ENCODE results near the gene ZMIZ2.

ZMIZ2 gene

GRCh38 chr7:44796504-44797328, 48.1 kb downstream of the ZMIZ2 start, which contains the start of gene PPIA (continued):
- TF ChIP-seq SP2 (tag by site-specific recombination; IDR thresholded peaks at IDR 0.05) (peak; percentile 95), FEZF1 (tag by site-specific recombination; IDR thresholded peaks at IDR 0.05) (0 out of 2 replicates have a peak, but pooled peaks have one; percentile 22), ZNF133 (tag by site-specific recombination; IDR thresholded peaks at IDR 0.05) (no peak), CTCF (tag by site-specific recombination; IDR thresholded peaks at IDR 0.05) (no peak; the same call in 1 of the 2 replicates), IKZF3 (tag by site-specific recombination; IDR thresholded peaks at IDR 0.05) (no peak; the same call in 1 of the 2 replicates), ZNF114 (tag by site-specific recombination; IDR thresholded peaks at IDR 0.05) (no peak), PRDM4 (tag by site-specific recombination; IDR thresholded peaks at IDR 0.05) (no peak), ZNF132 (tag by site-specific recombination; IDR thresholded peaks at IDR 0.05; ENCODE audit: borderline replicate concordance) (no peak), ZNF19 (tag by site-specific recombination; IDR thresholded peaks at IDR 0.05; ENCODE audit: low read depth) (no peak), KLF16 (tag by site-specific recombination; IDR thresholded peaks at IDR 0.05) (0 out of 2 replicates have a peak, but pooled peaks have one; percentile 30), ZNF239 (tag by site-specific recombination; IDR thresholded peaks at IDR 0.05) (no peak; the same call in 1 of the 2 replicates), ZNF521 (tag by site-specific recombination; IDR thresholded peaks at IDR 0.05) (no peak), ZBTB1 (tag by site-specific recombination; IDR thresholded peaks at IDR 0.05) (no peak), OVOL3 (tag by site-specific recombination; IDR thresholded peaks at IDR 0.05) (no peak), ZNF311 (tag by site-specific recombination; IDR thresholded peaks at IDR 0.05; ENCODE audit: borderline replicate concordance) (no peak), YY1 (tag by site-specific recombination; IDR thresholded peaks at IDR 0.05) (peak; percentile 96), ZSCAN30 (tag by site-specific recombination; IDR thresholded peaks at IDR 0.05) (peak; percentile 76), ZNF549 (tag by site-specific recombination; IDR thresholded peaks at IDR 0.05) (no peak), ZNF513 (tag by site-specific recombination; IDR thresholded peaks at IDR 0.05) (peak; percentile 46; the same call in 1 of the 2 replicates), GFI1B (tag by site-specific recombination; IDR thresholded peaks at IDR 0.05) (0 out of 2 replicates have a peak, but pooled peaks have one; percentile 29), ZNF624 (tag by site-specific recombination; IDR thresholded peaks at IDR 0.05) (no peak), ZNF350 (tag by site-specific recombination; IDR thresholded peaks at IDR 0.05) (no peak), ZNF561 (tag by site-specific recombination; IDR thresholded peaks at IDR 0.05; ENCODE audit: borderline replicate concordance) (peak; percentile 76), ZIC2 (tag by site-specific recombination; IDR thresholded peaks at IDR 0.05) (no peak), ZNF664 (tag by site-specific recombination; IDR thresholded peaks at IDR 0.05) (no peak), TRIM28 (IDR thresholded peaks at IDR 0.05; ENCODE audit: borderline replicate concordance, low read length) (no peak), ZNF529 (tag by site-specific recombination; IDR thresholded peaks at IDR 0.05; ENCODE audit: insufficient replicate concordance) (no peak), ZNF518A (tag by site-specific recombination; conservative IDR thresholded peaks at IDR 0.05; ENCODE audit: low read depth) (no peak), ZNF670 (tag by site-specific recombination; IDR thresholded peaks at IDR 0.05; ENCODE audit: low read depth) (no peak), MYNN (tag by site-specific recombination; IDR thresholded peaks at IDR 0.05; ENCODE audit: borderline replicate concordance) (no peak)
